IMR-90 (cell line): Measurements from ENCODE around the gene PIKFYVE. TPM values are rescaled to one million over a fixed set of nuclear protein-coding genes. Genes with fewer than 3 reads are reported as not detected.

ENCODE experiments used
- ATAC-seq: fragments of 200-7000 bp; cut with Tn5 transposase; 2 replicates; pipeline ENCODE4 v1.9.1; 2020; ENCODE audit warnings: low read depth, mild to moderate bottlenecking, moderate library complexity
- BruUV-seq: library from RNA; stranded (reverse); fragments of 400-500 nt; replicated peaks from 2 replicates; lab custom pipeline; 2021; lab: Mats Ljungman, UMichigan
- CTCF ChIA-PET: fragments of 300-600 bp; formaldehyde crosslinking; extraction: SDS; loops from one replicate; lab custom pipeline; 2021; ENCODE audit warnings: antibody characterized with exemption; lab: Yijun Ruan, JAX
- POLR2A ChIA-PET: fragments of 300-600 bp; sonication (Branson Sonifier 250); formaldehyde crosslinking; loops from one replicate; lab custom pipeline; 2022; ENCODE audit warnings: antibody characterized with exemption; ENCODE audit not compliant: unreplicated experiment; lab: Charles Lee
- DNase-seq: peaks from one replicate; pipeline ENCODE4 v3.0.0; 2013
- H2AFZ ChIP-seq: replicated peaks from 2 replicates; pipeline ENCODE3; 2013; ENCODE audit warnings: low read length, mild to moderate bottlenecking; ENCODE audit not compliant: poor library complexity
- H2AK5ac ChIP-seq: 2 replicates; pipeline ENCODE4 v1.6.1; 2013; ENCODE audit warnings: low read depth, low read length, inconsistent platforms
- H2AK9ac ChIP-seq: replicated peaks from 2 replicates; pipeline ENCODE3; 2013; ENCODE audit warnings: mild to moderate bottlenecking, low read depth, low read length, moderate library complexity; ENCODE audit not compliant: poor library complexity
- H2BK120ac ChIP-seq: 2 replicates; pipeline ENCODE4 v1.6.1; 2013; ENCODE audit warnings: low read depth, low read length, inconsistent platforms
- H2BK15ac ChIP-seq: 3 replicates; pipeline ENCODE4 v1.6.1; 2013; ENCODE audit warnings: low read depth, low read length, inconsistent platforms
- H2BK20ac ChIP-seq: 2 replicates; pipeline ENCODE4 v1.6.1; 2013; ENCODE audit warnings: low read depth, mild to moderate bottlenecking, inconsistent platforms, low read length, moderate library complexity
- H2BK5ac ChIP-seq: 2 replicates; pipeline ENCODE4 v1.6.1; 2013; ENCODE audit warnings: mild to moderate bottlenecking, low read depth, low read length, inconsistent platforms; ENCODE audit not compliant: poor library complexity, severe bottlenecking
- H3K14ac ChIP-seq: replicated peaks from 2 replicates; pipeline ENCODE4 v1.6.1; 2013; ENCODE audit warnings: low read depth, low read length, inconsistent platforms
- H3K18ac ChIP-seq: 2 replicates; pipeline ENCODE4 v1.6.1; 2013; ENCODE audit warnings: low read depth, low read length, control low read depth
- H3K23ac ChIP-seq: 2 replicates; pipeline ENCODE4 v1.6.1; 2013; ENCODE audit warnings: low read depth, low read length, inconsistent platforms
- H3K27ac ChIP-seq: 2 replicates; pipeline ENCODE4 v1.5.1; 2013; ENCODE audit warnings: mild to moderate bottlenecking, control low read depth, low read length; ENCODE audit not compliant: insufficient read depth
- H3K27me3 ChIP-seq: 2 replicates; pipeline ENCODE4 v1.6.1; 2013; ENCODE audit warnings: low read length; ENCODE audit not compliant: control insufficient read depth, insufficient read depth
- H3K36me3 ChIP-seq: 2 replicates; pipeline ENCODE4 v1.6.1; 2013; ENCODE audit warnings: low read length, mixed read lengths; ENCODE audit not compliant: control insufficient read depth, insufficient read depth
- H3K4ac ChIP-seq: 2 replicates; pipeline ENCODE4 v1.6.1; 2013; ENCODE audit warnings: low read depth, low read length, inconsistent platforms
- H3K4me1 ChIP-seq: 2 replicates; pipeline ENCODE4 v1.6.1; 2013; ENCODE audit warnings: low read length, mixed read lengths; ENCODE audit not compliant: control insufficient read depth, insufficient read depth
- H3K4me2 ChIP-seq: 2 replicates; pipeline ENCODE4 v1.6.1; 2013; ENCODE audit warnings: low read depth, mild to moderate bottlenecking, control low read depth, low read length, moderate library complexity
- H3K4me3 ChIP-seq: 2 replicates; pipeline ENCODE4 v1.5.1; 2013; ENCODE audit warnings: low read depth, mild to moderate bottlenecking, control low read depth, low read length, moderate library complexity; ENCODE audit not compliant: insufficient read depth
- H3K56ac ChIP-seq: 2 replicates; pipeline ENCODE4 v1.6.1; 2013; ENCODE audit warnings: low read length, inconsistent platforms; ENCODE audit not compliant: insufficient read depth; ENCODE audit errors: extremely low read depth
- H3K79me1 ChIP-seq, 2 experiments: 2 replicates each; pipeline ENCODE4 v1.6.1; 2013; ENCODE audit warnings: low read length in 2 of 2, inconsistent platforms in 1 of 2, low read depth in 1 of 2
- H3K9ac ChIP-seq: 2 replicates; pipeline ENCODE4 v1.6.1; 2013; ENCODE audit warnings: low read depth, low read length, control low read depth
- H3K9me1 ChIP-seq: 2 replicates; pipeline ENCODE4 v1.6.1; 2013; ENCODE audit warnings: low read length, inconsistent platforms; ENCODE audit not compliant: insufficient read depth
- H3K9me3 ChIP-seq: 2 replicates; pipeline ENCODE4 v1.6.1; 2013; ENCODE audit warnings: low read length; ENCODE audit not compliant: control insufficient read depth, insufficient read depth
- H4K20me1 ChIP-seq: 2 replicates; pipeline ENCODE4 v1.6.1; 2013; ENCODE audit warnings: low read length, inconsistent platforms; ENCODE audit not compliant: insufficient read depth
- H4K5ac ChIP-seq: 2 replicates; pipeline ENCODE4 v1.6.1; 2013; ENCODE audit warnings: mild to moderate bottlenecking, low read depth, low read length, control low read depth
- H4K8ac ChIP-seq, 2 experiments: 2 replicates each; pipeline ENCODE4 v1.6.1; 2013; ENCODE audit warnings: low read depth in 2 of 2, low read length in 2 of 2, control low read depth in 1 of 2, inconsistent platforms in 1 of 2
- H4K91ac ChIP-seq: 2 replicates; pipeline ENCODE4 v1.6.1; 2013; ENCODE audit warnings: low read depth, low read length, inconsistent platforms; ENCODE audit not compliant: insufficient read depth
- BHLHE40 ChIP-seq: fragments of 150-350 bp; IDR thresholded peaks from 2 replicates; pipeline ENCODE4 v1.6.1; 2016; ENCODE audit warnings: mild to moderate bottlenecking, low read depth, low read length
- CEBPB ChIP-seq: IDR thresholded peaks from 2 replicates; pipeline ENCODE4 v1.6.1; 2012; ENCODE audit warnings: low read depth, low read length, improper control_type of control experiment
- CHD1 ChIP-seq: IDR thresholded peaks from 2 replicates; pipeline ENCODE4 v1.6.1; 2012; ENCODE audit warnings: low read depth, low read length, improper control_type of control experiment
- FOS ChIP-seq: fragments of 150-350 bp; IDR thresholded peaks from 2 replicates; pipeline ENCODE4 v1.6.1; 2016; ENCODE audit warnings: low read depth, low read length
- MAFK ChIP-seq: IDR thresholded peaks from 2 replicates; pipeline ENCODE4 v1.6.1; 2012; ENCODE audit warnings: low read depth, low read length, improper control_type of control experiment
- MAZ ChIP-seq: IDR thresholded peaks from 2 replicates; pipeline ENCODE4 v1.6.1; 2012; ENCODE audit warnings: low read depth, mild to moderate bottlenecking, low read length, improper control_type of control experiment, moderate library complexity, borderline replicate concordance
- MXI1 ChIP-seq: IDR thresholded peaks from 2 replicates; pipeline ENCODE4 v1.6.1; 2012; ENCODE audit warnings: low read depth, mild to moderate bottlenecking, low read length, moderate library complexity, borderline replicate concordance
- NFE2L2 ChIP-seq: fragments of 150-350 bp; IDR thresholded peaks from 2 replicates; pipeline ENCODE4 v1.6.1; 2016; ENCODE audit warnings: low read depth, mild to moderate bottlenecking, low read length
- POLR2A ChIP-seq: IDR thresholded peaks from 2 replicates; pipeline ENCODE4 v1.6.1; 2012; ENCODE audit warnings: mild to moderate bottlenecking, low read depth, low read length
- RAD21 ChIP-seq: IDR thresholded peaks from 2 replicates; pipeline ENCODE4 v1.6.1; 2012; ENCODE audit warnings: low read length, improper control_type of control experiment
- RCOR1 ChIP-seq: IDR thresholded peaks from 2 replicates; pipeline ENCODE4 v1.6.1; 2012; ENCODE audit warnings: mild to moderate bottlenecking, low read length, improper control_type of control experiment; ENCODE audit not compliant: insufficient replicate concordance
- RFX5 ChIP-seq: IDR thresholded peaks from 2 replicates; pipeline ENCODE4 v1.8.0; 2012; ENCODE audit warnings: low read depth, mild to moderate bottlenecking, low read length, moderate library complexity
- SMC3 ChIP-seq: fragments of 150-350 bp; IDR thresholded peaks from 2 replicates; pipeline ENCODE4 v1.6.1; 2016; ENCODE audit warnings: low read depth, mild to moderate bottlenecking, antibody characterized with exemption, low read length, moderate library complexity
- WGBS, 2 experiments: methylation state at CpG; one replicate each; pipeline versions ENCODE4 v1.1.5 to v1.1.7; 2013; ENCODE audit warnings: missing lambda C conversion rate in 2 of 2; ENCODE audit not compliant: insufficient read length in 1 of 2; ENCODE audit errors: extremely low coverage in 2 of 2; 5-methylcytosine and 5-hydroxymethylcytosine counted together
- dilution Hi-C: fragments of 300-500 bp; cut with HindIII; formaldehyde crosslinking; loops from one replicate; pipeline ENCODE4 v1.14.3; 2018; ENCODE audit warnings: low sequenced_read_pairs; ENCODE audit not compliant: unreplicated experiment
- in situ Hi-C: fragments of 300-500 bp; cut with MboI; formaldehyde crosslinking; loops from 3 replicates; pipeline ENCODE4 v1.14.3; 2019; ENCODE audit warnings: low sequenced_read_pairs, inconsistent platforms, mixed read lengths
- intact Hi-C: fragments of 100-400 bp; cut with micrococcal nuclease; formaldehyde crosslinking; loops from 2 replicates; pipeline ENCODE4 v1.10.0; 2022
- polyA plus RNA-seq, 3 experiments: library from polyadenylated mRNA; depleted of rRNA; stranded (reverse); fragments of >200 nt; gene quantifications; 2 replicates each; pipeline ENCODE4 v1.2.3, GENCODE V29; 2012; ENCODE audit warnings: low replicate concordance in 1 of 3
- total RNA-seq: library from RNA; depleted of rRNA; stranded (reverse); fragments of >200 nt; gene quantifications from 2 replicates; pipeline ENCODE4 v1.2.3, GENCODE V29; 2012
- TF ChIP-seq, protein P1 (sequence below): fragments of 150-350 bp; IDR thresholded peaks from 2 replicates; pipeline ENCODE4 v1.6.1; 2017; ENCODE audit warnings: mild to moderate bottlenecking, antibody characterized with exemption, low read length, low read depth
- TF ChIP-seq, protein P2 (sequence below): conservative IDR thresholded peaks from 2 replicates; pipeline ENCODE4 v1.5.1; 2012; ENCODE audit warnings: mild to moderate bottlenecking, low read depth, low read length, improper control_type of control experiment
- TF ChIP-seq, protein P3 (sequence below): fragments of 150-350 bp; IDR thresholded peaks from 2 replicates; pipeline ENCODE4 v1.6.1; 2016; ENCODE audit warnings: low read depth, mild to moderate bottlenecking, low read length, moderate library complexity, borderline replicate concordance

PIKFYVE gene
- total and polyA plus RNA-seq, 2 of the 4 experiments (the other 2 are of a cell fraction), result 9.3 to 34.6 TPM

DNA sequence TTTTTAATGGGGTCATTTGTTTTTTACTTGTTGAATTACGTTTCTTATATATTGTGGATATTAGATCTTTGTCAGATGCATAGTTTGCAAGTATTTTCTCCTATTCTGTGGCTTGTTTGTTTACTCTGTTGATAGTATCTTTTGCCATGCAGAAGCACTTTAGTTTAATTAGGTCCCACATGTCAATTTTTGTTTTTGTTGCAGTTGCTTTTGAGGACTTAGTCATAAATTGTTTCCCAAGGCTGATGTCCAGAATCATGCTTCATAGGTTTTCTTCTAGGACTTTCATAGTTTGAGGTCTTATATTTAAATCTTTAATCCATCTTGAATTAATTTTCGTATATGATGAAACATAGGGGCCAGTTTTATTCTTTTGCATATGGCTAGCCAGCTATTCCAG, 13.2 kb downstream of the PIKFYVE start:
- WGBS, 2 experiments, result no CpG with 5 or more reads among the region's 2 CpGs
- Histone ChIP-seq H3K18ac (no peak overlapping the region), H2AK9ac (no peak overlapping the region), H3K4me1 (0 out of 2 replicates have a peak, but pooled peaks cover 2% of the 10 kb centered on the region), H3K23ac (no peak overlapping the region), H2AK5ac (no peak overlapping the region), H3K27ac (no peak overlapping the region), H3K36me3 (peaks cover 29% of the 10 kb centered on the region), H3K4me3 (no peak overlapping the region), H2BK15ac (no peak overlapping the region), H4K91ac (no peak overlapping the region), H2BK120ac (no peak overlapping the region), H4K8ac (no peak overlapping the region), H3K4me2 (no peak overlapping the region), H3K9me3 (no peaks in the 10 kb centered on the region), H3K56ac (no peak overlapping the region), H3K9me1 (no peaks in the 10 kb centered on the region; the same call in 1 of the 2 replicates), H4K5ac (no peak overlapping the region), H3K27me3 (no peaks in the 10 kb centered on the region), H2BK5ac (no peak overlapping the region), H2AFZ (no peak overlapping the region), H3K79me1 (peaks cover 18 to 23% of the 10 kb centered on the region in 2 experiments), H4K20me1 (peaks cover 6% of the 10 kb centered on the region; the same call in 1 of the 2 replicates), H3K14ac (no peak overlapping the region), H3K4ac (no peak overlapping the region), H2BK20ac (no peak overlapping the region), H3K9ac (no peak overlapping the region)
- in situ Hi-C loops, result no loop called here
- intact Hi-C loops, result loop anchor here (10.0 kb wide), 1 partner anchor 56 kb away; no protein-coding TSS in a partner anchor
- TF ChIP-seq BHLHE40 (no peak), MXI1 (no peak), MAFK (no peak), RCOR1 (no peak), CHD1 (no peak), FOS (no peak), NFE2L2 (no peak), RFX5 (no peak), POLR2A (no peak), MAZ (no peak), SMC3 (no peak), CEBPB (no peak), RAD21 (no peak)
- TF ChIP-seq, protein P1, sequence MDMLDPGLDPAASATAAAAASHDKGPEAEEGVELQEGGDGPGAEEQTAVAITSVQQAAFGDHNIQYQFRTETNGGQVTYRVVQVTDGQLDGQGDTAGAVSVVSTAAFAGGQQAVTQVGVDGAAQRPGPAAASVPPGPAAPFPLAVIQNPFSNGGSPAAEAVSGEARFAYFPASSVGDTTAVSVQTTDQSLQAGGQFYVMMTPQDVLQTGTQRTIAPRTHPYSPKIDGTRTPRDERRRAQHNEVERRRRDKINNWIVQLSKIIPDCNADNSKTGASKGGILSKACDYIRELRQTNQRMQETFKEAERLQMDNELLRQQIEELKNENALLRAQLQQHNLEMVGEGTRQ, result no peak
- TF ChIP-seq, protein P2, sequence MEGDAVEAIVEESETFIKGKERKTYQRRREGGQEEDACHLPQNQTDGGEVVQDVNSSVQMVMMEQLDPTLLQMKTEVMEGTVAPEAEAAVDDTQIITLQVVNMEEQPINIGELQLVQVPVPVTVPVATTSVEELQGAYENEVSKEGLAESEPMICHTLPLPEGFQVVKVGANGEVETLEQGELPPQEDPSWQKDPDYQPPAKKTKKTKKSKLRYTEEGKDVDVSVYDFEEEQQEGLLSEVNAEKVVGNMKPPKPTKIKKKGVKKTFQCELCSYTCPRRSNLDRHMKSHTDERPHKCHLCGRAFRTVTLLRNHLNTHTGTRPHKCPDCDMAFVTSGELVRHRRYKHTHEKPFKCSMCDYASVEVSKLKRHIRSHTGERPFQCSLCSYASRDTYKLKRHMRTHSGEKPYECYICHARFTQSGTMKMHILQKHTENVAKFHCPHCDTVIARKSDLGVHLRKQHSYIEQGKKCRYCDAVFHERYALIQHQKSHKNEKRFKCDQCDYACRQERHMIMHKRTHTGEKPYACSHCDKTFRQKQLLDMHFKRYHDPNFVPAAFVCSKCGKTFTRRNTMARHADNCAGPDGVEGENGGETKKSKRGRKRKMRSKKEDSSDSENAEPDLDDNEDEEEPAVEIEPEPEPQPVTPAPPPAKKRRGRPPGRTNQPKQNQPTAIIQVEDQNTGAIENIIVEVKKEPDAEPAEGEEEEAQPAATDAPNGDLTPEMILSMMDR, result no peak
- TF ChIP-seq, protein P3, sequence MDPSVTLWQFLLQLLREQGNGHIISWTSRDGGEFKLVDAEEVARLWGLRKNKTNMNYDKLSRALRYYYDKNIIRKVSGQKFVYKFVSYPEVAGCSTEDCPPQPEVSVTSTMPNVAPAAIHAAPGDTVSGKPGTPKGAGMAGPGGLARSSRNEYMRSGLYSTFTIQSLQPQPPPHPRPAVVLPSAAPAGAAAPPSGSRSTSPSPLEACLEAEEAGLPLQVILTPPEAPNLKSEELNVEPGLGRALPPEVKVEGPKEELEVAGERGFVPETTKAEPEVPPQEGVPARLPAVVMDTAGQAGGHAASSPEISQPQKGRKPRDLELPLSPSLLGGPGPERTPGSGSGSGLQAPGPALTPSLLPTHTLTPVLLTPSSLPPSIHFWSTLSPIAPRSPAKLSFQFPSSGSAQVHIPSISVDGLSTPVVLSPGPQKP, result no peak
- dilution Hi-C loops, result no loop called here
- CTCF ChIA-PET, result no interaction called here
- POLR2A ChIA-PET, result no interaction called here
- ATAC-seq, result no peak
- DNase-seq, result no peak
- BruUV-seq, result no TSS peak
